Measurements from ENCODE around the gene BLOC1S3.

Gene BLOC1S3

GRCh38 chr19:45178262-45179071, at the start of gene BLOC1S3:
BLOC1S3 (plus strand) TSS chr19:45178784; CDS start chr19:45179297, 513 bp downstream.
- peak; percentile 100 for DNase-seq (ENCODE audit: low read depth, low spot score)

GRCh38 chr19:45128806-45129205, 49.8 kb upstream of the BLOC1S3 start:
- no peak for DNase-seq (ENCODE audit: low read depth, low spot score)

GRCh38 chr19:45130236-45130635, 48.3 kb upstream of the BLOC1S3 start:
- DNase-seq (ENCODE audit: low read depth, low spot score), result no peak

GRCh38 chr19:45130888-45131615, 47.5 kb upstream of the BLOC1S3 start:
- DNase-seq (ENCODE audit: low read depth, low spot score), result no peak

GRCh38 chr19:45133661-45134060, 44.9 kb upstream of the BLOC1S3 start:
- DNase-seq (ENCODE audit: low read depth, low spot score), result no peak

GRCh38 chr19:45135176-45135885, 43.3 kb upstream of the BLOC1S3 start:
- DNase-seq (ENCODE audit: low read depth, low spot score), result no peak

- DNase-seq (ENCODE audit: low read depth, low spot score), result no peak
Observed at GRCh38 chr19:45136507-45137178, 41.9 kb upstream of the BLOC1S3 start.

- DNase-seq (ENCODE audit: low read depth, low spot score), result no peak
Observed at GRCh38 chr19:45137179-45137761, 41.3 kb upstream of the BLOC1S3 start.

- no peak for DNase-seq (ENCODE audit: low read depth, low spot score)
Observed at GRCh38 chr19:45138303-45138751, 40.3 kb upstream of the BLOC1S3 start.

GRCh38 chr19:45139286-45140143, 39.1 kb upstream of the BLOC1S3 start:
- DNase-seq (ENCODE audit: low read depth, low spot score), result no peak

- no peak for DNase-seq (ENCODE audit: low read depth, low spot score)
Observed at GRCh38 chr19:45140144-45140503, 38.5 kb upstream of the BLOC1S3 start.

GRCh38 chr19:45140533-45140932, 38.1 kb upstream of the BLOC1S3 start:
- DNase-seq (ENCODE audit: low read depth, low spot score), result no peak

- no peak for DNase-seq (ENCODE audit: low read depth, low spot score)
Observed at GRCh38 chr19:45141203-45141900, 37.2 kb upstream of the BLOC1S3 start.

GRCh38 chr19:45142016-45142725, 36.4 kb upstream of the BLOC1S3 start:
- no peak for DNase-seq (ENCODE audit: low read depth, low spot score)

- DNase-seq (ENCODE audit: low read depth, low spot score), result no peak
Observed at GRCh38 chr19:45142726-45143110, 35.9 kb upstream of the BLOC1S3 start.

- DNase-seq (ENCODE audit: low read depth, low spot score), result no peak
Observed at GRCh38 chr19:45144431-45145269, 33.9 kb upstream of the BLOC1S3 start.

GRCh38 chr19:45145270-45146189, 33.1 kb upstream of the BLOC1S3 start:
- no peak for DNase-seq (ENCODE audit: low read depth, low spot score)

All from iPS DF 19.7 (cell line).